Endothelial cell of umbilical vein (primary cell): ENCODE results near the gene FSTL4.

ENCODE experiments used
- EZH2 ChIP-seq: IDR thresholded peaks from 2 replicates; pipeline ENCODE4 v1.6.1; 2012; ENCODE audit warnings: borderline replicate concordance, low read depth, mild to moderate bottlenecking, moderate library complexity, low read length, inconsistent platforms; ENCODE audit not compliant: severe bottlenecking
- FOS ChIP-seq: IDR thresholded peaks from 2 replicates; pipeline ENCODE4 v1.6.1; 2011; ENCODE audit warnings: mild to moderate bottlenecking, low read length, moderate library complexity, borderline replicate concordance; ENCODE audit not compliant: insufficient read depth
- POLR2A ChIP-seq: IDR thresholded peaks from 2 replicates; pipeline ENCODE4 v1.6.1; 2012; ENCODE audit warnings: low read depth, mild to moderate bottlenecking, control low read depth, low read length
- TF ChIP-seq, protein P1 (sequence below), 2 donors: IDR thresholded peaks; 1 replicate in 1 of 2; 2 replicates in 1 of 2; pipeline ENCODE4 v1.5.1; 2011; ENCODE audit warnings: low read length in 2 of 2, mild to moderate bottlenecking in 2 of 2, moderate library complexity in 2 of 2, control low read depth in 1 of 2, inconsistent platforms in 1 of 2, low read depth in 1 of 2; ENCODE audit not compliant: insufficient read depth in 1 of 2; ENCODE audit errors: extremely low read depth in 1 of 2

DNA sequence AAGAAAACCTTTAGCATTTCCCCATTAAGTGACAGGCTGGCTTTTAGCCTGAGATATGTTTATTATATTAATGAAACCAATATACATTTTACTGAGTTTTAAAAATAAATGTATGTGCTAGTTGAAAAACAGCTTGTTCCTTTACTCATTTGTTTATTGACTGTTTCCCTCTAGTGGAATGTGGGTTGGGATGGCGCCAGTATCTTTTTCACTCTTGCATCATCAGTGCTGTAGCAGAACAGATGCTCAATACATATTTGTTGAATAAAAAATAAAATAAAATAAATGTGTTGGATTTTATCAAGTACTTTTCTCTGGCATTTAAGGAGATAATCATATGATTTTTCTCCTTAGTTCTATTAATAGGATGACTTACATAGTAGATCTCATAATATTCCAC, 43.0 kb downstream of the FSTL4 start:
- TF ChIP-seq, protein P1, sequence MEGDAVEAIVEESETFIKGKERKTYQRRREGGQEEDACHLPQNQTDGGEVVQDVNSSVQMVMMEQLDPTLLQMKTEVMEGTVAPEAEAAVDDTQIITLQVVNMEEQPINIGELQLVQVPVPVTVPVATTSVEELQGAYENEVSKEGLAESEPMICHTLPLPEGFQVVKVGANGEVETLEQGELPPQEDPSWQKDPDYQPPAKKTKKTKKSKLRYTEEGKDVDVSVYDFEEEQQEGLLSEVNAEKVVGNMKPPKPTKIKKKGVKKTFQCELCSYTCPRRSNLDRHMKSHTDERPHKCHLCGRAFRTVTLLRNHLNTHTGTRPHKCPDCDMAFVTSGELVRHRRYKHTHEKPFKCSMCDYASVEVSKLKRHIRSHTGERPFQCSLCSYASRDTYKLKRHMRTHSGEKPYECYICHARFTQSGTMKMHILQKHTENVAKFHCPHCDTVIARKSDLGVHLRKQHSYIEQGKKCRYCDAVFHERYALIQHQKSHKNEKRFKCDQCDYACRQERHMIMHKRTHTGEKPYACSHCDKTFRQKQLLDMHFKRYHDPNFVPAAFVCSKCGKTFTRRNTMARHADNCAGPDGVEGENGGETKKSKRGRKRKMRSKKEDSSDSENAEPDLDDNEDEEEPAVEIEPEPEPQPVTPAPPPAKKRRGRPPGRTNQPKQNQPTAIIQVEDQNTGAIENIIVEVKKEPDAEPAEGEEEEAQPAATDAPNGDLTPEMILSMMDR (IDR thresholded peaks at IDR 0.05; ENCODE audit: extremely low read depth in 1 of 2, insufficient read depth in 1 of 2, low read depth in 1 of 2, low read length in 2 of 2) = no peak
- TF ChIP-seq POLR2A (no peak), EZH2 (no peak), FOS (no peak)
